GM18951 (cell line): Measurements from ENCODE around the gene LNX2.
"Not testable (repeated sequence)": the region's sequence is repeated elsewhere in the genome, so short reads cannot be mapped to it uniquely, and the experiment has no call there.

ENCODE experiments used
- POLR2A ChIP-seq: IDR thresholded peaks from 4 replicates; pipeline ENCODE4 v1.6.1; 2011; ENCODE audit warnings: mild to moderate bottlenecking; ENCODE audit not compliant: insufficient read length, insufficient read depth; ENCODE audit errors: extremely low read depth
- in situ Hi-C: fragments of 300-500 bp; cut with MboI; formaldehyde crosslinking; loops from one replicate; pipeline ENCODE4 v1.12.0; 2022; ENCODE audit warnings: low sequenced_read_pairs, mixed read lengths, inconsistent platforms; ENCODE audit not compliant: unreplicated experiment

The LNX2 gene

DNA sequence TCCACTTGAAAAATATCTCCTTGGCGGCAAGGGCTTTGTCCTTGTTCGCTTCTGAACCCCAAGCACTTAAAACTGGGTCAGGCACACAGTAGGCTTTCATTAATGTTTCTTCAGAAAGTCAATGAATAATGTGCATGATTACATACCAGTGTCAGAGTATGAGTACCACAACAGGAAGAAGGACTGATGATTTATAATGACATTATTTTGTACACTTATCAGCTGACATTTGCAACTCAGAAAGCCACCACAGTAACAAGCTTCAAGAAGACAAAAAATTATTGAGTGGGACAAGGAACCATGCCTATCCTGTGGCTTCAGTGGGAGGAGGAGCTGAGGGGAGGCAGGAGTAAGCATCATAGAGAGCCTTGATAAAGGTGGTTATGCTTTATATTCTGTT lies 11.3 kb upstream of the LNX2 start:
- no peak for TF ChIP-seq POLR2A
- in situ Hi-C loops, result no loop called here

DNA sequence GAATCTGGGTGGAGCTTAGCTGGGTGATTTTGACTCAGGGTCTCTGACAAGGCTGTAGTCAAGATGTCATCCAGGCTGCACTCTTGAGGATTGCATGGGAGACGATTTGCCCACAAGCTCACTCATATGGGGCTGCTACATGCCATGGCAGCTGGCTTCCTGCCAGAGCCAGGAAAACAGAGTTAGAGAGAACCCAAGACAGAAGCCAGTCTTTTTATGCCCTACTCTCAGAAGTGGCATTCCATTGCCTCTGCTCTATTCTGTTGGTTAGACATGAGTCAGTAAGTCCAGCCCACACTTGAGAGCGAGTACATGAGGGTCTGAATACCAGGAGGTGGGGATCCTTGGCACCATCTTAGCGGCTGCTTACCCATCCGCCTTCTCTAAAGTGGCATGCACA lies 10.8 kb upstream of the LNX2 start:
- TF ChIP-seq POLR2A, result no peak
- in situ Hi-C loops, result no loop called here

DNA sequence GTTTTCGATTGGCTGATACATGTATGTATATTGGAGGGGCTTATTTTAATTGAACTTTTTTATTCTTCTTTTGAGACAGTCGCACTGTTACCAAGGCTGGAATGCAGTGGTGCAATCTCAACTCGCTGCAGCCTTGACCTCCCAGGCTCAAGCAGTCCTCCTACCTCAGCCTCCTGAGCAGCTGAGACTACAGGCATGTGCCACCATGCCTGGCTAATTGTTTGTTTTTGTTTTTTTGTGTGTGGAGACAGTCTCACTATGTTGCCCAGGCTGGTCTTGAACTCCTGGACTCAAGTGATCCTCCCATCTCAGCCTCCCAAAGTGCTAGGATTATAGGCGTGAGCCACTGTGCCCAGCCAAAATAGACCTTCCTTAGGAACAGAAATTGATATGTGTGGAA lies 8.4 kb upstream of the LNX2 start:
- in situ Hi-C loops, result not testable (repeated sequence)

- no peak for TF ChIP-seq POLR2A
These were observed 7.8 kb upstream of the LNX2 start for GRCh38 chr13:27628081-27628480.

DNA sequence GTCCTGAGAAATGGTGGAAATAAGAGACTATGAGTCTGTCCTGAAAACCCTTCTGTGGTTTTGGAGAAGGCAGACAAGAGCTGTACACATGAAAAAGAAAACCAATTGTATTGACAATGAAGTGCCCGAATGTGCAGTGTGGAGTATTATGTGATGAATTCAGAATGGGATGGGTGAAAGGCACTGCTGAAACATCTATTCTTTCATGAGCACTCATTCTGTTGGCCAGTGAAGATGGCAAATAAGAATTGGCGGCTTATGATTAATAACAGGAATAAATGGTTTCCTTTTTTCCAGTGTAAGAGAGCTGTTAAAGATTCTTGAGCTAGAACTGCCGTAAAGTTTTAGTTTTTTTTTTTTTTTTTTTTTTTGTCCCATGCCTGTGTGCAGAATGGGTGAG lies 7.1 kb upstream of the LNX2 start:
- no peak for TF ChIP-seq POLR2A
- in situ Hi-C loops, result no loop called here

More at GRCh38 chr13:27628081-27628480, 7.8 kb upstream of the LNX2 start:
- in situ Hi-C loops, result no loop called here

- in situ Hi-C loops, result no loop called here
- TF ChIP-seq POLR2A, result no peak
These were observed 5.5 kb upstream of the LNX2 start for GRCh38 chr13:27625839-27626238.

DNA sequence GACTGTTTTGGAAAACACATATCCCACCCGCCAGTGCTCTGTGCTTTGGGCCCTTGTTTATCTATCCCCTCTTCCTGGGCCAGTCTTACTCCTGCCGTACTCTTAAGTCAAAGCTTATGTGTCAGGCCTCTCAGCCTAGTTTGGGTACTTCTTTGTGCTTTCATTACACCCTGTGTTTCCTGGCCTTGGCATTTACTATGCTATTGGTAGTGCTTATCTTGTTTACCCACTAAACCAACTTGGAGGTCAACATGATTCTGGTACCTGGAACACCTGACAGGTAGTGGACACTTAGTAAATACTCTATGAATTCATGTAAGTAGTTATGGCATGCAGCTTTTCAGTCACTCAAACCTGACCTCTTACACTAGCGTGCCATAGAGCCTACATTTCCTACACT lies 3.7 kb upstream of the LNX2 start:
- in situ Hi-C loops, result no loop called here
- TF ChIP-seq POLR2A, result no peak

- no peak for TF ChIP-seq POLR2A
These were observed 2.6 kb upstream of the LNX2 start for GRCh38 chr13:27622881-27623280.

GRCh38 chr13:27622102-27622820 lies 1.9 kb upstream of the LNX2 start:
- TF ChIP-seq POLR2A, result no peak
- in situ Hi-C loops, result no loop called here

More at GRCh38 chr13:27622881-27623280, 2.6 kb upstream of the LNX2 start:
- in situ Hi-C loops, result no loop called here

DNA sequence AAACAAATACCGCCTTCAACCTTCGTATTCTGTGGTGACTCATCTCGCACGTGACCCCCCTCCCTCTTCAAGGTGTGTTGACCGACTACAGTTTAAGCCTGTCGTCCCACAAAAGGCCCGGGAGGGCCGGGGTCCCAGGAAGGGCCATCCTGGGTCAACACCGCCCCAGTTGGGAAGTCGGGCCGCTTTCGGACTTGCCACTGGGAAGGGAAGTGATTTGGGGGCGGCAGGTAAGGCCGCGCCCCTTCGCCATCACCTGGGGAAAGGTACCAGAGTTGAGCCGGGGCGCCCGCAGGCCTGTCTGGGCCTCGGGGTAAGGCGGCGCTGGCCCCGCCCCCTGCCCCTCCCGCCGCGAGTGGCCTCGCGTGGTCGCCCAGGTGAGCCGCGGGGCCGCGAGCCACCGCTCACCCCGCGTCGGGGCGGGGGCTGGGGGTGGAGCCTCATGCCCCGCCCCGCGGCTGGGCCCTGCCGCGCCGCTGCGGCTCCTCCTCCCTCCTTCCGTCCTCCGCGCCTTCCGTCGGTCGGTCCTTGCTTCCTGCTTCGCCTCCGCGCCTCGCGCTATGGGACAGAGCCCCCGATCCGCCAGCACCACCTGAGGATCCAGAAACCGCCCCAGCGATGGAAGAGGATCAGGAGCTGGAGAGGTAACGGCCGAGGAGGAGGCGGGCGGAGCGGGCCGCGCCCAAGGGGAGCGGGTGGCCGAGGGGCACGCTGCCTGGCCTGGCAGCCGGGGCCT lies 1.2 kb upstream of the LNX2 start, which contains the start of gene POLR1D:
POLR1D (plus strand) TSS at position 527 of the 736 bp plus-strand sequence; CDS start at position 619, 92 bp downstream.
- in situ Hi-C loops, result no loop called here
- peak; percentile 89 for TF ChIP-seq POLR2A

DNA sequence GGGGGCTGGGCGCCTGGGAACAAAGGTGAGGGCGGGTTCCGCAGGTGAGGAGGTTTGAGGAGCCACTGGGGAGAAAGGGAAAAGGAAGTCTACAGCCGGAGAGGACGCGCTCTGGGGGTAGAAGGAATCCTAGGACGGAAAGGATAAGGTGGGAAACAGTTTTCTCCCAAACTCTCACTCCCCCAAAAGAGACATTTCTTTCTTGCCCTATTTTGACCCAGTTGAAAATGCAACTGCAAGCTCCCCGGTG lies 712 bp upstream of the LNX2 start:
- in situ Hi-C loops, result no loop called here
- no peak for TF ChIP-seq POLR2A

DNA sequence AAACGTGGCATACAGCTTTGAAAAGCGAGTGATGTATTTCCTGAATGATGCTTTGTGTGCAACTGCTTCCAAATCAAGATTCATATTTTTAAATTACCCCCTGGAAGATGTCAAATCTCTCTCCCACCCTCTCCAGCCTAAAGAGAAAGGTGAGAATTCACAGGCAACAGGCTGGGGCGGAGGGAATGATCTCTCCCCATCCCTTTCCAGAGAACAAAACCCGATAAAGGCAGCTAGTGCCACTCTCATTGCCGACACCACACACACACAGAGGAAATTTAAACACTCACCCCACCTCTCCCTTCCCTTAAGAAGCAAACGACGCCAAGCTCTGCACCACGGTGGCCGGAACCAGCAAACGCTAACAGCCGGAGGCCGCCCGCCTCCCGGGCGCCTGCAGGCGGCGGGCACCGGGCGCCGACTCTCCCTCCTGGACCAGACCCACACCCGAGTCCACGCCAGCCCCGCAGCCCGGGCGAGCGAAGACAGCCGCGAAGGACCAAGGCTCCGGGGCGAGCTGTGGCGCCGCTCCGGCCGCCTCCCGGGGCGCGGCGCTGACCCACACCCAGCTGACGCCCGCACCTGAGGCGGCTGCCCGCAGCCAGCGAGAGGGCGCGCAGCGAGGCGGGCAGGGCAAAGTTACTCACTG lies 477 bp downstream of the LNX2 start:
- no peak for TF ChIP-seq POLR2A
- in situ Hi-C loops, result no loop called here

DNA sequence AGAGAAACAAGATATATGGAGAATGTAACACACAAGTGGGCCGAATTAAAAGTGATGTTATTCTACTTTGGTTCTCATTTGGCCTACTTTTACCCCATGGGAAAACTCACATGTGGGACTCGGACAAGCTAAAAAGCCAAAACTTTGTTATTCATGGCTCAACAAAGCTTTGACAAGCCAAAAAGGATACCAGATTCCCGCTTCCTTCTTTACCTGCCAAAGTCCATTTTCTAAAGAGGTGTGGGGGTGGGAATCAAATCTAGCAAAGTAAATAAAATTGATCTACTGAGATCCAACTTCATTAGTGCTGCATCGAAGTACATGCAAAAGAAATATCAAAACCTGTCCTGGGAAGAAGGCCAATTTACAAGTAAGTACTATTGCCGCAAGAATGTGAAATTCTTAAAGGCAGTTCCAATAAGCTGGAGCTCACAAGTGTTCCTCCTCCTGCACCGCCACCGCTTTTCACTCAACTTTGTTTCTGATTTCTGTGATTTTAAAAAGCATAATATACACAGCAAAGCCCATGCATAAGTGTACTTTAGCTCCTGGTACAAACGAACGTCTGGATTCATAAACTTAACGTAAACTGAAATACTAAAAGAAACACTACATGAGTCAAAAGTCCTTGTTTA lies 1.1 kb downstream of the LNX2 start:
- no peak for TF ChIP-seq POLR2A
- in situ Hi-C loops, result no loop called here

- no peak for TF ChIP-seq POLR2A
- in situ Hi-C loops, result no loop called here
These were observed 2.4 kb downstream of the LNX2 start for GRCh38 chr13:27617881-27618321.

GRCh38 chr13:27613628-27614027 lies 6.7 kb downstream of the LNX2 start:
- TF ChIP-seq POLR2A, result no peak
- in situ Hi-C loops, result no loop called here
